HG02852 (cell line): Measurements from ENCODE around the gene KISS1.

Experiments
- ATAC-seq: cut with Tn5 transposase; IDR thresholded peaks from one replicate; pipeline ENCODE4 v1.9.1; 2021; ENCODE audit warnings: mild to moderate bottlenecking, moderate library complexity; ENCODE audit not compliant: unreplicated experiment

Gene KISS1

GRCh38 chr1:204142032-204142974 lies 54.0 kb downstream of the KISS1 start:
- ATAC-seq = no peak

GRCh38 chr1:204141131-204141530 lies 55.2 kb downstream of the KISS1 start:
- ATAC-seq = no peak
